UCSD-AML1 (cell line): ENCODE results near the gene BICC1.

ENCODE experiments used
- DNase-seq: peaks from one replicate; lab custom pipeline; 2025; ENCODE audit not compliant: unreplicated experiment; lab: John Stamatoyannopoulos, UW

Gene BICC1

GRCh38 chr10:58740620-58741369 is 228.1 kb downstream of the BICC1 start:
- no peak for DNase-seq

DNA sequence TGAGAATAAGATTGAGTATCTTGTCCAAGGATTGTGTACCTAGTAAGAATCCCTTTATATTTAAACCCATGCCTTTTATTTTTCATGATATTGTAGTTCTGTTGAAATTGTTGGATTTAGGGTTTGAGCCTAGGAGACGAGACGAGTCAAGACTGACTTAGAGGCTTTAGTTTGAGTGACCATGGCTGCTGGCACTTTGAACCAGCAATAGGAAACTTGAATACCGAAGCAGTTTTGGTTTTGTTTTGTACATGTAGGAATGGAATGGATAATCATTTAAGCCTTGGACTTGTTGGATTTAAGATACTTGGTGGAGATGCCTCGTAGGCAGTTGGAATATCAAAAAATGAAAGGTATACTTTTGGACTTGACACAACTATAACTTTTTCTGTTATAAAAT is 229.0 kb downstream of the BICC1 start:
- DNase-seq, result no peak

- no peak for DNase-seq
Observed at GRCh38 chr10:58742141-58742540, 229.5 kb downstream of the BICC1 start.

DNA sequence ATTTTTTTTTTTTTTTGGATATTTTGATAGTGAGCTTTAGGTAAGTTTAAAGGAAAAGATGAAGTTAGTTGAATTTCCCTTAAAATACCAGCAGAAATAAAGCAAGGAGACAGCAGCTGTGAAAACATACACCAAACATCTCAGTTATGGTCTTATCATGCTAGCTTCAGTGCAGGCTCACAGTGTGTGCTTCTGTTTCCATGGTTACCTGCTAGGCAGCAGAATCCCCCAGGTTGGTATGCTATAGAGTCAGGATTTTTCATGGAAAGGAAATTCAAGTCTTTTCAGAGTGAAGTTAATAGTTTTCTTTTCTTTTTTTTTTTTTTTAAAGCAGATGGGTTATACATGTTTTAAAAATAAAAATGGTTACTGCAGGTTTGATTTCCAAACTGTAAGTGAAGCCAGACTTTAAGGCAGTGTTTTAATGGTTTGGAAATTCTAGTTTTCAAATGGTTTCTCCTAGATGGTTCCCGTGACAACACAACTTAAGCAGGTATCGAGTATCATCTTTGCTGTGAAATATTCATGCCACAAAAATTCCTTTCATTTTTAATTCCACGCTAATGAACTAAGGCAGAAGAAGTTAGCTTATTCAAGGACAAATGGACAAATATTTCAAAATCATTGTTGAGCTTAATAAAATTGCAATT is 230.9 kb downstream of the BICC1 start:
- no peak for DNase-seq

DNA sequence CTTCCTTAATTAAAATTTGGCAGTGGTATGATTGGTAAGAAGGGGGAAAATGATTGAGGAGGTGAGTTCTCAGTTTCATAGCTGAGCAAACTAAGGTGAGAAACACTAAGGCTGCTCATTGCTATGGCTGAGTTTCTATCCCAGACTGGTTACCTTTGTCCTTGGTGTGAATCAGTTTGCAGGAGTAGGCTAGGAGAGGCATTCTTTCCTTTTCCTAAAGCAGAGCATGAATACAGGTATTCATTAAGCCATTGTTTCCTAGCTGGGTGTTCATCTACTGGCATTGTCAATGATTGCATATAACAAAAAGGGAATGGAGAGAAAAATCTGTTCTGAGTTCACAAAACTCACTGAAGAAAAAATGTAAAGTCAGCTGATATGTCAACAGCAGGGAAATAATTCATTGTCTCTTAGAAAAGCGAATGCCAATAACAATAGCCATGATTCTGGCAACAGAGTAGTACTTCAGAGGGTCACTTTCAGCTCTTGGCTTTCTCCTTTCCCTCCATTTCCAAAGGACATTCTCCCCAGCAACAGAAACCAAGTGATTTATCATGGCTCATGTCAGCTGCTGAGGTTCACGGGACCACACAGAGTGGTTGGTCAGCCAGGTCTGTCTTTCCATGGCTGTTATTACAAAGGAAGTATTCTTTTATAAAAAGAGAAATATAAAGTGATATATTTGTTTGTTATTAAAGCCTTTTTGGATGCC is 234.0 kb downstream of the BICC1 start:
- DNase-seq, result no peak

- DNase-seq, result no peak
Observed at GRCh38 chr10:58747687-58748086, 235.0 kb downstream of the BICC1 start.

GRCh38 chr10:58752665-58753064 is 240.0 kb downstream of the BICC1 start:
- no peak for DNase-seq

DNA sequence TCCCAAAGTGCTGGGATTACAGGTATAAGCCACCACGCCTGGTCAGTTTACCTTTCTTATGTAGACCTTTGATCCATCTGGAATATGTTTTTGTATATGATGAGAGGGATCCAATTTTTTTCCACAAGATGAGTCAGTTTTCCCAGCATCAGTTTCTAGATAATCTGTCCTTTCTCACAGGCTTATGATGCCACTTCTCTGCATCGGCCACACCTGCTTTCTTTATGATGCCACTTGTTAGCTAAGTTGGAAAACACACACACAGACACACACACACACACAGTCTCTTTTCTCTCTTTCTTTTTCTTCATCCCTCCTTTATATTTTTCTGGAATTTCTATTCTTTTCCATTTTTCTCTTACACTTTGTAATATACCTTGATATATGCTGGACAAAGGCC is 240.8 kb downstream of the BICC1 start:
- no peak for DNase-seq

GRCh38 chr10:58754469-58755339 is 242.0 kb downstream of the BICC1 start:
- DNase-seq, result no peak

DNA sequence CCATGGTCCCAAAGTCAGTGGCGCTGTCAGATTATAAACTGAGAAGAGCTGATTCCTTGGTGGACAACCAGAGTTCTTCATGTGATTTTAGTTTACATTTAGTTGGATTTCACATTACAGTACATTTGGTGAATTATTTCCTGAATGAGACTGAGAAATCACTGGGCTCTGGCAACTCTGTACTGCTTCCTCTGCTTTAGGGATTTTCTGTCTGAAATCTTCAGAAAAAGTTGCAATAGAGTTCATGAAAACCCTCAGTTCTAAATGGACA is 242.6 kb downstream of the BICC1 start:
- no peak for DNase-seq

GRCh38 chr10:58755677-58756076 is 243.0 kb downstream of the BICC1 start:
- no peak for DNase-seq

DNA sequence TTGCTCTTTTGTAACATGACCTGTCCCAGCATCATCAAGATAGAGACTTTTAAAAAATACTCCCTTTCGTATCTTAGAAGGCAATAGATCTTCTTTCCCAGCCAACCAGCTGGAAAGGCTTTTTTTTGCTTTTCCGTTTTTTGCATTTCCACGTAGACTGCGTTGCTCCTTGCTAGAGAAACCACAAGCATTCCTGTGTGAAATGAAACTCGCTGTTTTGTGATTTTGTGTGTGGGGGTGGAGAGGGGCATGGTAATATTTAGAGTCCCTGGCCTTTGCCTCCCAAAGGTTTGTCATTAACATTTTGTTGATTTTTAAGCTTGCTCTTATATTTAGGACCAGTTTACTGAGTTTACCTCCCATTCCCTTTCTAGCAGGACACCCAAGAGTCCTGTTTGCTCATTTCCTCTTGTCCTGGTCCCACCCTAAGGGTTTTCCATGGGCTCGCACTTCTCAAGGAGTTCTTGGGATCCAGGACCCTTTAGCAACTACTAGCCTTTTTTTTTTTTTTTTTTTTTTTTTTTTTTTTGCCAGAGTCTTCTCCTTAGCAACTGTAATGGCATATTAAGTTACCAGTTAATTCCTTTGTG is 243.6 kb downstream of the BICC1 start:
- DNase-seq, result no peak

- DNase-seq, result no peak
Observed at GRCh38 chr10:58757352-58758065, 244.8 kb downstream of the BICC1 start.

DNA sequence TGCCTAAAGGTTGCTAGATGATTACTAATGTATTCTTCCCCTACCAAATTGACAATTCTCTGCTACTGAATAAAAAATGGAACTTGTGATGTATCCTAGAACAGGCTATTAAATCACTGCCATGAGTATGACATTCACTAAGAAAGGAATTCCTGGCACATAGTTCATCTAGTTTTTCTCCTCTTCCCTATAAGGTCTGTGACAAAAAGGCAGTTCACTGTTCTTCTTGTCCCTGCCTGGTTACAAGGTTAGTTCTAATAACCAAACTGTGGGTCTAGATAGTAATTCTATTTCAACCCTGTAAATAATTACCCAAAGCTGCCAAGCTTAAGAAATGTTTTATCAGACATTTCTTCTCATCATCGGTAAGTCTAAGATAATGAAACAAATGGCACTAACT is 245.6 kb downstream of the BICC1 start:
- DNase-seq, result no peak

GRCh38 chr10:58764087-58764747 is 251.5 kb downstream of the BICC1 start:
- no peak for DNase-seq

- no peak for DNase-seq
Observed at GRCh38 chr10:58765910-58766309, 253.2 kb downstream of the BICC1 start.

GRCh38 chr10:58767652-58768051 is 255.0 kb downstream of the BICC1 start:
- DNase-seq, result no peak

GRCh38 chr10:58771863-58772262 is 259.2 kb downstream of the BICC1 start:
- DNase-seq, result no peak

DNA sequence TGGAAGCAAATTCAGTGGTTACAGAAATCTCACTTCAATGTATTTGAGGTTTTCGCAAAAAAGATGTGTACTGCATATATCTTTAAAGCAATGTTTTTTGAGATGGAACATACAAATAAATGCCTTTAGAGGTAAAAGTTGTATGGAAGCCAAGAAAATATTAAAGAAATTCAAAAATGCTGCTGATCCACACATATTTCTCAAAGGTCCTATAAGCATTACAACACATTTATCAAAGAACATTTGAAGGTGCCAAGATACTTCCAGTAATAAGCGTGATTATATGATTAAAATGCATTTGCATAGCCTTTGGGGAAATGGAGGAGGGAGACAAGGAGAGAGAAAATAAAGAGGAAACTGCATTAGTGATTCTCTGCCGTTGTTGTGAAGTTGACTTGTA is 260.1 kb downstream of the BICC1 start:
- no peak for DNase-seq

GRCh38 chr10:58773341-58773740 is 260.7 kb downstream of the BICC1 start:
- DNase-seq, result no peak
